ENCODE data around the gene LINC01488. TPM values are rescaled to one million over a fixed set of nuclear protein-coding genes. Genes with fewer than 3 reads are reported as not detected.

LINC01488 gene
- polyA plus RNA-seq, 1 of the 3 experiments (the other 2 are of a cell fraction) = not detected

DNA sequence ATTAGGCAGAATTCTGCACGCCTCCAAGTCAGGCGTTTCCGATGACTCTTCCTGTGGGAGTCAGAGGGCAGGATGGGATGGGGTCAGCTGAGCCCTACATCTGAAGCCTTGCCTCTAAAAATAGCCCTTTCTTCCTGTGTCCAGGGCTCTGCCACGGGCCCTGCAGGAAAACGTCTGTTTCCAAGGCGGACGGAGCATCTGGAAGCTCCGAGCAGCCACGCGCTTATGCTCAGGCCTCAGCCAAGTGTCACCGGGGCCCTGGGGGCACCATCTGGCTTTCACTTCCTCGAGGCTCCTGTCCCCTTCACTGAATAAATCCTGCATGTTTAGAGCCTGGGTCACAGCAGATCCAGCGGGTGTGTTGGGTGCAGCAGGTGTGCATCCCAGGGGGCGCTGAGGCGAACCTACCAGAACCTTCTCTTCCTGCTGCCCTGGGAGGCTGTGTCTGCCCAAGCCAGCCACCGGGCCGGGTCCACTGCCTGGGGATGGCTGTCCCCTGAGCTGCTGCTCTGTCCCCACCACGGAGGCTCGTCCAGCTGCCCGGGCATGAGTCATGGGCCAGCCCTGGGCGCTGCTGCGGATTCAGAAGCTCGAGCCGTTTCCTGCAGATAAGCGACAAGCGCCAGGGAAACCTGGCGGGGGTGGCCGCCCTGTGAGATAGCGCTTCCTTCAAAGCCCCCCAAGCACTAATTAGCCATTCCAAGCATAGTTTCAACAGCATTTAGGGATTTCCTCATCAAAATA, 32.0 kb upstream of the LINC01488 start:
- Histone ChIP-seq H3K9ac (no peak overlapping the region), H3F3A (replicated peaks; ENCODE audit: insufficient read depth) (peaks cover 7% of the 10 kb centered on the region), H3K4me2 (peak overlapping the region; percentile 52; the same call in 1 of the 2 replicates), H3K36me3 (replicated peaks in 1 of 2; ENCODE audit: control insufficient read depth in 1 of 2, insufficient read depth in 2 of 2, low read length in 1 of 2) (no peaks in the 10 kb centered on the region), H2AFZ (ENCODE audit: low read depth) (no peak overlapping the region), H4K20me1 (ENCODE audit: insufficient read depth) (no peaks in the 10 kb centered on the region), H3K79me2 (ENCODE audit: insufficient read depth) (no peaks in the 10 kb centered on the region), H3K27me3 (ENCODE audit: insufficient read depth) (no peaks in the 10 kb centered on the region), H3K27ac (ENCODE audit: low read depth in 2 of 2, low read length in 1 of 2) (peak overlapping the region in 1 of 2 experiments; percentile 76; a peak in 2 of 4 replicates), H3K9me2 (no peaks in the 10 kb centered on the region), H3K9me3 (no peaks in the 10 kb centered on the region), H3K4me1 (ENCODE audit: control insufficient read depth in 1 of 2, insufficient read depth in 2 of 2, low read depth in 1 of 2, low read length in 1 of 2) (peaks cover 26 to 28% of the 10 kb centered on the region in 2 experiments; a peak in 3 of 4 replicates), H3K4me3 (ENCODE audit: low read depth in 2 of 2, low read length in 1 of 2) (no peak overlapping the region)
- TF ChIP-seq RAD21 (IDR thresholded peaks at IDR 0.05; ENCODE audit: low read length) (peak; percentile 31; the same call in 1 of the 2 replicates), TCF12 (IDR thresholded peaks at IDR 0.05) (no peak; the same call in 1 of the 2 replicates), SIN3A (IDR thresholded peaks at IDR 0.05; ENCODE audit: borderline replicate concordance, low read depth, low read length) (no peak), NFIC (IDR thresholded peaks at IDR 0.05; ENCODE audit: borderline replicate concordance) (no peak), MXI1 (IDR thresholded peaks at IDR 0.05; ENCODE audit: low read depth, low read length) (peak; percentile 78), EP300 (IDR thresholded peaks at IDR 0.05; ENCODE audit: borderline replicate concordance in 1 of 2, low read depth in 1 of 2, low read length in 1 of 2) (peak in 1 of 2 experiments; percentile 80; a peak in 3 of 4 replicates), RXRA (IDR thresholded peaks at IDR 0.05; ENCODE audit: borderline replicate concordance, low read depth) (no peak), GABPA (IDR thresholded peaks at IDR 0.05; ENCODE audit: low read depth) (no peak), EZH2phosphoT487 (IDR thresholded peaks at IDR 0.05; ENCODE audit: borderline replicate concordance, low read depth) (no peak), RCOR1 (IDR thresholded peaks at IDR 0.05; ENCODE audit: low read length) (peak; percentile 27; the same call in 1 of the 2 replicates), MEF2A (IDR thresholded peaks at IDR 0.05; ENCODE audit: borderline replicate concordance, low read depth) (no peak), RFX5 (IDR thresholded peaks at IDR 0.05; ENCODE audit: low read length) (no peak), TAF1 (IDR thresholded peaks at IDR 0.05; ENCODE audit: borderline replicate concordance, low read depth, low read length) (no peak), FOXM1 (IDR thresholded peaks at IDR 0.05; ENCODE audit: low read depth) (no peak), GATA2 (CRISPR knock-in tag; IDR thresholded peaks at IDR 0.05) (peak; percentile 45), NRF1 (IDR thresholded peaks at IDR 0.05; ENCODE audit: low read depth, low read length) (no peak), FOXJ3 (CRISPR knock-in tag; IDR thresholded peaks at IDR 0.05) (peak; percentile 74; the same call in 1 of the 2 replicates), POLR2AphosphoS5 (IDR thresholded peaks at IDR 0.05; ENCODE audit: low read depth, low read length) (no peak)
- TF ChIP-seq, protein P1, sequence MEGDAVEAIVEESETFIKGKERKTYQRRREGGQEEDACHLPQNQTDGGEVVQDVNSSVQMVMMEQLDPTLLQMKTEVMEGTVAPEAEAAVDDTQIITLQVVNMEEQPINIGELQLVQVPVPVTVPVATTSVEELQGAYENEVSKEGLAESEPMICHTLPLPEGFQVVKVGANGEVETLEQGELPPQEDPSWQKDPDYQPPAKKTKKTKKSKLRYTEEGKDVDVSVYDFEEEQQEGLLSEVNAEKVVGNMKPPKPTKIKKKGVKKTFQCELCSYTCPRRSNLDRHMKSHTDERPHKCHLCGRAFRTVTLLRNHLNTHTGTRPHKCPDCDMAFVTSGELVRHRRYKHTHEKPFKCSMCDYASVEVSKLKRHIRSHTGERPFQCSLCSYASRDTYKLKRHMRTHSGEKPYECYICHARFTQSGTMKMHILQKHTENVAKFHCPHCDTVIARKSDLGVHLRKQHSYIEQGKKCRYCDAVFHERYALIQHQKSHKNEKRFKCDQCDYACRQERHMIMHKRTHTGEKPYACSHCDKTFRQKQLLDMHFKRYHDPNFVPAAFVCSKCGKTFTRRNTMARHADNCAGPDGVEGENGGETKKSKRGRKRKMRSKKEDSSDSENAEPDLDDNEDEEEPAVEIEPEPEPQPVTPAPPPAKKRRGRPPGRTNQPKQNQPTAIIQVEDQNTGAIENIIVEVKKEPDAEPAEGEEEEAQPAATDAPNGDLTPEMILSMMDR (IDR thresholded peaks at IDR 0.05) = peak; percentile 16
- TF ChIP-seq, protein P2, sequence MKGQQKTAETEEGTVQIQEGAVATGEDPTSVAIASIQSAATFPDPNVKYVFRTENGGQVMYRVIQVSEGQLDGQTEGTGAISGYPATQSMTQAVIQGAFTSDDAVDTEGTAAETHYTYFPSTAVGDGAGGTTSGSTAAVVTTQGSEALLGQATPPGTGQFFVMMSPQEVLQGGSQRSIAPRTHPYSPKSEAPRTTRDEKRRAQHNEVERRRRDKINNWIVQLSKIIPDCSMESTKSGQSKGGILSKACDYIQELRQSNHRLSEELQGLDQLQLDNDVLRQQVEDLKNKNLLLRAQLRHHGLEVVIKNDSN (IDR thresholded peaks at IDR 0.05; ENCODE audit: borderline replicate concordance, low read depth) = no peak
- TF ChIP-seq, protein P3, sequence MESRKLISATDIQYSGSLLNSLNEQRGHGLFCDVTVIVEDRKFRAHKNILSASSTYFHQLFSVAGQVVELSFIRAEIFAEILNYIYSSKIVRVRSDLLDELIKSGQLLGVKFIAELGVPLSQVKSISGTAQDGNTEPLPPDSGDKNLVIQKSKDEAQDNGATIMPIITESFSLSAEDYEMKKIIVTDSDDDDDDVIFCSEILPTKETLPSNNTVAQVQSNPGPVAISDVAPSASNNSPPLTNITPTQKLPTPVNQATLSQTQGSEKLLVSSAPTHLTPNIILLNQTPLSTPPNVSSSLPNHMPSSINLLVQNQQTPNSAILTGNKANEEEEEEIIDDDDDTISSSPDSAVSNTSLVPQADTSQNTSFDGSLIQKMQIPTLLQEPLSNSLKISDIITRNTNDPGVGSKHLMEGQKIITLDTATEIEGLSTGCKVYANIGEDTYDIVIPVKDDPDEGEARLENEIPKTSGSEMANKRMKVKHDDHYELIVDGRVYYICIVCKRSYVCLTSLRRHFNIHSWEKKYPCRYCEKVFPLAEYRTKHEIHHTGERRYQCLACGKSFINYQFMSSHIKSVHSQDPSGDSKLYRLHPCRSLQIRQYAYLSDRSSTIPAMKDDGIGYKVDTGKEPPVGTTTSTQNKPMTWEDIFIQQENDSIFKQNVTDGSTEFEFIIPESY (IDR thresholded peaks at IDR 0.05; ENCODE audit: borderline replicate concordance, low read depth) = no peak
- TF ChIP-seq, protein P4, sequence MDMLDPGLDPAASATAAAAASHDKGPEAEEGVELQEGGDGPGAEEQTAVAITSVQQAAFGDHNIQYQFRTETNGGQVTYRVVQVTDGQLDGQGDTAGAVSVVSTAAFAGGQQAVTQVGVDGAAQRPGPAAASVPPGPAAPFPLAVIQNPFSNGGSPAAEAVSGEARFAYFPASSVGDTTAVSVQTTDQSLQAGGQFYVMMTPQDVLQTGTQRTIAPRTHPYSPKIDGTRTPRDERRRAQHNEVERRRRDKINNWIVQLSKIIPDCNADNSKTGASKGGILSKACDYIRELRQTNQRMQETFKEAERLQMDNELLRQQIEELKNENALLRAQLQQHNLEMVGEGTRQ (IDR thresholded peaks at IDR 0.05; ENCODE audit: borderline replicate concordance, low read depth, low read length) = no peak
- WGBS (ENCODE audit: low lambda C conversion rate) = 53% methylated on average over 13 of the region's 29 CpGs
- ChIA-PET CTCF (interaction anchor here (0.8 to 2.7 kb wide), 6 partner anchors 14 to 348 kb away, joined by 3 to 13 read pairs (median 4); no protein-coding TSS in a partner anchor), POLR2A (interaction anchor here (0.7 to 2.0 kb wide), 5 partner anchors 182 to 292 kb away, joined by 3 to 12 read pairs (median 5); no protein-coding TSS in a partner anchor)
- DNase-seq = peak; percentile 90
